Neural progenitor cell (in vitro differentiated cells): ENCODE measurements around the gene GPX8.

Experiments
- CTCF ChIP-seq: fragments of 200-600 bp; sonication (generic); IDR thresholded peaks from 2 replicates; pipeline ENCODE4 v1.5.1; 2017; ENCODE audit warnings: antibody characterized with exemption, mild to moderate bottlenecking
- EZH2phosphoT487 ChIP-seq: fragments of 200-600 bp; sonication (generic); IDR thresholded peaks from 2 replicates; pipeline ENCODE4 v1.6.1; 2017; ENCODE audit warnings: antibody characterized with exemption

- no peak for TF ChIP-seq EZH2phosphoT487
- no peak for TF ChIP-seq CTCF
These were observed 25.8 kb upstream of the GPX8 start for GRCh38 chr5:55134053-55134722.
